Hepatocyte (in vitro differentiated cells): ENCODE data around the gene MEIS2. TPM values are rescaled to one million over a fixed set of nuclear protein-coding genes. Genes with fewer than 3 reads are reported as not detected.

Experiments
- DNase-seq: peaks from one replicate; pipeline ENCODE4 v3.0.0-alpha.2; 2016; ENCODE audit warnings: low spot score
- H2AFZ ChIP-seq: fragments of 200-600 bp; sonication (generic); 2 replicates; pipeline ENCODE4 v1.6.0; 2016; ENCODE audit warnings: antibody characterized with exemption, mild to moderate bottlenecking
- H3K27ac ChIP-seq: fragments of 200-600 bp; sonication (generic); 2 replicates; pipeline ENCODE4 v1.5.1; 2016; ENCODE audit warnings: mild to moderate bottlenecking
- H3K27me3 ChIP-seq: fragments of 200-600 bp; sonication (generic); 2 replicates; pipeline ENCODE4 v1.6.1; 2016
- H3K36me3 ChIP-seq: fragments of 200-600 bp; sonication (generic); replicated peaks from 2 replicates; pipeline ENCODE4 v1.5.1; 2016; ENCODE audit warnings: low read depth; ENCODE audit not compliant: insufficient read depth
- H3K4me1 ChIP-seq: fragments of 200-600 bp; sonication (generic); 2 replicates; pipeline ENCODE4 v1.5.1; 2016; ENCODE audit warnings: mild to moderate bottlenecking, moderate library complexity; ENCODE audit not compliant: insufficient read depth
- H3K4me2 ChIP-seq: fragments of 200-600 bp; sonication (generic); 2 replicates; pipeline ENCODE4 v1.6.0; 2016
- H3K4me3 ChIP-seq: fragments of 200-600 bp; sonication (generic); 2 replicates; pipeline ENCODE4 v1.5.1; 2016; ENCODE audit warnings: mild to moderate bottlenecking
- H3K79me2 ChIP-seq: fragments of 200-600 bp; sonication (generic); 2 replicates; pipeline ENCODE4 v1.6.0; 2017; ENCODE audit warnings: mild to moderate bottlenecking
- H3K9me2 ChIP-seq: fragments of 200-600 bp; sonication (generic); replicated peaks from 2 replicates; pipeline ENCODE4 v1.6.0; 2017; ENCODE audit warnings: mild to moderate bottlenecking; ENCODE audit not compliant: insufficient read depth
- H3K9me3 ChIP-seq: fragments of 200-600 bp; sonication (generic); 2 replicates; pipeline ENCODE4 v1.5.1; 2016; ENCODE audit warnings: low read depth, mild to moderate bottlenecking
- H4K20me1 ChIP-seq: fragments of 200-600 bp; sonication (generic); 2 replicates; pipeline ENCODE4 v1.6.0; 2016; ENCODE audit warnings: mild to moderate bottlenecking; ENCODE audit not compliant: insufficient read depth, poor library complexity, severe bottlenecking
- EZH2 ChIP-seq: fragments of 200-600 bp; sonication (generic); IDR thresholded peaks from 2 replicates; pipeline ENCODE4 v1.6.1; 2016; ENCODE audit warnings: antibody characterized with exemption, mild to moderate bottlenecking, borderline replicate concordance
- EZH2phosphoT487 ChIP-seq: fragments of 200-600 bp; sonication (generic); IDR thresholded peaks from one replicate; pipeline ENCODE4 v1.6.1; 2018; ENCODE audit warnings: antibody characterized with exemption, mild to moderate bottlenecking, low read depth, moderate library complexity; ENCODE audit not compliant: unreplicated experiment, severe bottlenecking
- WGBS: methylation state at CpG from one replicate; pipeline ENCODE4 v1.1.6; 2016; ENCODE audit warnings: low lambda C conversion rate; ENCODE audit errors: missing lambda C conversion rate; 5-methylcytosine and 5-hydroxymethylcytosine counted together
- microRNA-seq: library from miRNA; unstranded; fragments of <30 nt; microRNA quantifications from one replicate; pipeline ENCODE4, GENCODE V29; 2017
- polyA plus RNA-seq: library from polyadenylated mRNA; unstranded; fragments of >200 nt; fragmentation: Nextera tagmentation; extraction: Ambion mirVana; gene quantifications from 2 replicates; pipeline ENCODE4 v1.2.1, GENCODE V29; 2016
- small RNA-seq: library from RNA; depleted of rRNA; stranded (forward); fragments of <200 nt; gene quantifications from one replicate; pipeline ENCODE3, GENCODE V24; 2014
- total RNA-seq: library from RNA; depleted of rRNA; stranded (reverse); fragments of >200 nt; gene quantifications from 2 replicates; pipeline ENCODE4 v1.2.3, GENCODE V29; 2014
- TF ChIP-seq, protein P1 (sequence below): fragments of 200-600 bp; sonication (generic); IDR thresholded peaks from 2 replicates; pipeline ENCODE4 v1.5.1; 2016; ENCODE audit warnings: antibody characterized with exemption, mild to moderate bottlenecking; ENCODE audit not compliant: poor library complexity

Gene MEIS2
- total and polyA plus RNA-seq, 2 experiments from 2014 or later, result 20.6 to 33.5 TPM

- Histone ChIP-seq H3K4me1 (no peaks in the 10 kb centered on the region), H3K36me3 (no peaks in the 10 kb centered on the region), H3K4me3 (no peak overlapping the region), H3K4me2 (no peak overlapping the region), H3K27me3 (no peaks in the 10 kb centered on the region), H3K79me2 (no peaks in the 10 kb centered on the region), H2AFZ (no peak overlapping the region), H3K9me2 (no peaks in the 10 kb centered on the region), H4K20me1 (no peaks in the 10 kb centered on the region), H3K9me3 (no peaks in the 10 kb centered on the region), H3K27ac (no peak overlapping the region)
- TF ChIP-seq EZH2 (no peak), EZH2phosphoT487 (no peak)
- TF ChIP-seq, protein P1, sequence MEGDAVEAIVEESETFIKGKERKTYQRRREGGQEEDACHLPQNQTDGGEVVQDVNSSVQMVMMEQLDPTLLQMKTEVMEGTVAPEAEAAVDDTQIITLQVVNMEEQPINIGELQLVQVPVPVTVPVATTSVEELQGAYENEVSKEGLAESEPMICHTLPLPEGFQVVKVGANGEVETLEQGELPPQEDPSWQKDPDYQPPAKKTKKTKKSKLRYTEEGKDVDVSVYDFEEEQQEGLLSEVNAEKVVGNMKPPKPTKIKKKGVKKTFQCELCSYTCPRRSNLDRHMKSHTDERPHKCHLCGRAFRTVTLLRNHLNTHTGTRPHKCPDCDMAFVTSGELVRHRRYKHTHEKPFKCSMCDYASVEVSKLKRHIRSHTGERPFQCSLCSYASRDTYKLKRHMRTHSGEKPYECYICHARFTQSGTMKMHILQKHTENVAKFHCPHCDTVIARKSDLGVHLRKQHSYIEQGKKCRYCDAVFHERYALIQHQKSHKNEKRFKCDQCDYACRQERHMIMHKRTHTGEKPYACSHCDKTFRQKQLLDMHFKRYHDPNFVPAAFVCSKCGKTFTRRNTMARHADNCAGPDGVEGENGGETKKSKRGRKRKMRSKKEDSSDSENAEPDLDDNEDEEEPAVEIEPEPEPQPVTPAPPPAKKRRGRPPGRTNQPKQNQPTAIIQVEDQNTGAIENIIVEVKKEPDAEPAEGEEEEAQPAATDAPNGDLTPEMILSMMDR, result no peak
- 64% methylated on average over 3 of the region's 3 CpGs for WGBS
- DNase-seq, result no peak
Measured at GRCh38 chr15:36843822-36844221, 256.5 kb downstream of the MEIS2 start.

DNA sequence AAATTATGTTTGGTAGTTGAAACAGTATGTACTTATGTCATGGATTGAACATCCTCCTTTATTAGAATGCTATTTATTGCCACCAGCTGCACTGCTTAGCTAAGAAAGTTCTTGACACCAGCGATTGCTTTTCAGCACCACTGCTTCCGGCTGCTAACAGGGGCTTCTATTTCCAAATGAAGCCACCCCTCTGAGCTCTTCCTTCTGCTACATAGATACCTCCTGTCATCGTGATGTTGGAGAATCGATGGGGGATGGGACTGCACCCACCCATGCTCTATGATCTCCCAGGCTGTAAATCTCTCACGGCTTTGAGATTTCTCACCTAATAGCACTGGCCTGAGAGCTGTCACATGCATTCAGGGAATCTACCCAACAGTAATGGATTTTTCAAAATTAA is 259.2 kb downstream of the MEIS2 start:
- Histone ChIP-seq H3K9me3 (no peaks in the 10 kb centered on the region), H2AFZ (no peak overlapping the region), H3K4me3 (no peak overlapping the region), H3K27me3 (no peaks in the 10 kb centered on the region), H3K36me3 (no peaks in the 10 kb centered on the region), H4K20me1 (no peaks in the 10 kb centered on the region), H3K79me2 (no peaks in the 10 kb centered on the region), H3K4me1 (no peaks in the 10 kb centered on the region), H3K4me2 (no peak overlapping the region), H3K9me2 (no peaks in the 10 kb centered on the region), H3K27ac (no peak overlapping the region)
- TF ChIP-seq, protein P1, result no peak
- TF ChIP-seq EZH2phosphoT487, result no peak
- no peak for TF ChIP-seq EZH2
- 80% methylated on average over 5 of the region's 5 CpGs for WGBS
- DNase-seq, result no peak

Small RNA genes lying within 50 kb of the gene (microRNA-seq; reads per million reads assigned to microRNA genes)
- gene MIR8063, result not detected

Small RNA genes lying within 50 kb of the gene (small RNA-seq; reads per million reads assigned to genes)
- gene MIR8063 (not detected), gene RF00012 (not detected), gene RF00019 (not detected)
